H1 (cell line): ENCODE measurements around the gene CDC27. TPM values are rescaled to one million over a fixed set of nuclear protein-coding genes. Genes with fewer than 3 reads are reported as not detected.

ENCODE experiments used
- CTCF ChIA-PET: fragments of 300-600 bp; sonication (Branson Sonifier 250); formaldehyde crosslinking; loops from one replicate; lab custom pipeline; 2021; ENCODE audit not compliant: partially characterized antibody; lab: Charles Lee
- POLR2A ChIA-PET: fragments of 300-600 bp; sonication (Branson Sonifier 250); formaldehyde crosslinking; loops from one replicate; lab custom pipeline; 2021; ENCODE audit warnings: inconsistent platforms; ENCODE audit not compliant: partially characterized antibody; lab: Charles Lee
- DNase-seq, 2 experiments: peaks; one replicate each; pipeline versions ENCODE4 v3.0.0 to v3.0.0-alpha.2; 2010 to 2022; ENCODE audit warnings: low spot score in 2 of 2, low read depth in 1 of 2, mixed read lengths in 1 of 2
- FAIRE-seq: peaks from 2 replicates; lab custom pipeline; 2011; peaks lifted over from hg19 to GRCh38; lab: Jason Lieb, UNC
- H2AFZ ChIP-seq: 2 replicates; pipeline ENCODE4 v1.8.1; 2012; ENCODE audit warnings: low read length, inconsistent platforms
- H2AK5ac ChIP-seq: 2 replicates; pipeline ENCODE4 v1.6.1; 2013; ENCODE audit warnings: low read depth, low read length
- H2BK120ac ChIP-seq: replicated peaks from 2 replicates; pipeline ENCODE3; 2013; ENCODE audit warnings: low read depth, low read length, inconsistent platforms
- H2BK12ac ChIP-seq: 2 replicates; pipeline ENCODE4 v1.6.1; 2013; ENCODE audit warnings: low read depth, low read length
- H2BK15ac ChIP-seq: 2 replicates; pipeline ENCODE4 v1.6.1; 2013; ENCODE audit warnings: low read length
- H2BK20ac ChIP-seq: 2 replicates; pipeline ENCODE4 v1.6.1; 2013; ENCODE audit warnings: low read length
- H2BK5ac ChIP-seq: 2 replicates; pipeline ENCODE4 v1.6.1; 2013; ENCODE audit warnings: low read depth, low read length
- H3K14ac ChIP-seq: 2 replicates; pipeline ENCODE4 v1.6.1; 2013; ENCODE audit warnings: inconsistent platforms; ENCODE audit not compliant: insufficient read length
- H3K18ac ChIP-seq: 2 replicates; pipeline ENCODE4 v1.6.1; 2013; ENCODE audit warnings: low read length; ENCODE audit errors: extremely low read depth
- H3K23ac ChIP-seq: 2 replicates; pipeline ENCODE4 v1.6.1; 2013; ENCODE audit warnings: inconsistent platforms; ENCODE audit not compliant: insufficient read length
- H3K23me2 ChIP-seq: 2 replicates; pipeline ENCODE4 v1.6.1; 2013; ENCODE audit warnings: low read depth, low read length
- H3K27ac ChIP-seq: 2 replicates; pipeline ENCODE4 v1.6.1; 2011; ENCODE audit warnings: low read depth, low read length, inconsistent platforms
- H3K27me3 ChIP-seq, 4 experiments: replicated peaks in 1 of 4; 1 replicate in 1 of 4; 2 replicates in 3 of 4; pipeline versions ENCODE4 v1.6.1 to v1.8.1; 2011 to 2013; ENCODE audit warnings: low read length in 3 of 4, mild to moderate bottlenecking in 3 of 4, inconsistent platforms in 2 of 4, mixed read lengths in 2 of 4, moderate library complexity in 1 of 4; ENCODE audit not compliant: control insufficient read depth in 3 of 4, insufficient read depth in 3 of 4; ENCODE audit errors: extremely low read depth in 1 of 4
- H3K36me3 ChIP-seq, 4 experiments: 2 replicates each; pipeline versions ENCODE4 v1.6.1 to v1.8.1; 2011 to 2013; ENCODE audit warnings: mild to moderate bottlenecking in 4 of 4, low read length in 3 of 4, moderate library complexity in 2 of 4, control low read depth in 1 of 4, inconsistent platforms in 1 of 4; ENCODE audit not compliant: insufficient read depth in 4 of 4, control insufficient read depth in 2 of 4
- H3K4ac ChIP-seq: replicated peaks from 2 replicates; pipeline ENCODE3; 2013; ENCODE audit warnings: low read length, low read depth, mixed read lengths, inconsistent platforms; ENCODE audit not compliant: insufficient read length
- H3K4me1 ChIP-seq, 4 experiments: replicated peaks in 1 of 4; 1 replicate in 1 of 4; 2 replicates in 3 of 4; pipeline versions ENCODE4 v1.6.1 to v1.8.1; 2011 to 2013; ENCODE audit warnings: low read length in 3 of 4, inconsistent platforms in 2 of 4, mixed read lengths in 1 of 4; ENCODE audit not compliant: insufficient read depth in 4 of 4, control insufficient read depth in 3 of 4
- H3K4me2 ChIP-seq, 2 experiments: 2 replicates each; pipeline versions ENCODE4 v1.6.1 to v1.8.1; 2011 to 2013; ENCODE audit warnings: low read depth in 2 of 2, low read length in 2 of 2, control low read depth in 1 of 2, inconsistent platforms in 1 of 2, mild to moderate bottlenecking in 1 of 2; ENCODE audit not compliant: insufficient read depth in 1 of 2
- H3K4me3 ChIP-seq, 4 experiments: fragments of 200-600, 300-600 bp in 1 of 4; sonication (generic), shearing (Covaris generic), sonication (Bioruptor Twin) in 1 of 4; 2 replicates each; pipeline versions ENCODE4 v1.5.1 to v1.8.1; 2011 to 2016; ENCODE audit warnings: low read length in 4 of 4, low read depth in 3 of 4, control low read depth in 2 of 4, inconsistent platforms in 2 of 4, mild to moderate bottlenecking in 2 of 4, mixed read lengths in 1 of 4, moderate library complexity in 1 of 4; ENCODE audit not compliant: insufficient read depth in 2 of 4; ENCODE audit errors: extremely low read depth in 1 of 4
- H3K56ac ChIP-seq: replicated peaks from 2 replicates; pipeline ENCODE3; 2013; ENCODE audit warnings: low read depth, mild to moderate bottlenecking, mixed read lengths, low read length, inconsistent platforms; ENCODE audit not compliant: insufficient read length
- H3K79me1 ChIP-seq: 2 replicates; pipeline ENCODE4 v1.6.1; 2013; ENCODE audit warnings: low read depth, low read length, control low read depth
- H3K79me2 ChIP-seq, 2 experiments: 2 replicates each; pipeline versions ENCODE4 v1.6.1 to v1.8.1; 2012 to 2013; ENCODE audit warnings: low read length in 2 of 2, mild to moderate bottlenecking in 2 of 2, inconsistent platforms in 1 of 2; ENCODE audit not compliant: insufficient read depth in 2 of 2, control insufficient read depth in 1 of 2
- H3K9ac ChIP-seq, 4 experiments: replicated peaks in 1 of 4; 1 replicate in 1 of 4; 2 replicates in 3 of 4; pipeline versions ENCODE4 v1.6.1 to v1.8.1; 2011 to 2013; ENCODE audit warnings: low read depth in 3 of 4, low read length in 3 of 4, control low read depth in 2 of 4, mild to moderate bottlenecking in 2 of 4, moderate library complexity in 2 of 4, inconsistent platforms in 1 of 4; ENCODE audit errors: extremely low read depth in 1 of 4
- H3K9me3 ChIP-seq, 2 experiments: 2 replicates each; pipeline versions ENCODE4 v1.6.1 to v1.8.1; 2012 to 2013; ENCODE audit warnings: mild to moderate bottlenecking in 2 of 2, moderate library complexity in 2 of 2, control low read depth in 1 of 2, inconsistent platforms in 1 of 2, low read depth in 1 of 2, low read length in 1 of 2, mixed read lengths in 1 of 2; ENCODE audit not compliant: insufficient read depth in 2 of 2
- H4K20me1 ChIP-seq, 2 experiments: replicated peaks in 1 of 2; 2 replicates each; pipeline versions ENCODE3 to v1.8.1; 2011 to 2013; ENCODE audit warnings: inconsistent platforms in 2 of 2, low read length in 2 of 2, mild to moderate bottlenecking in 1 of 2; ENCODE audit not compliant: insufficient read depth in 2 of 2, control insufficient read depth in 1 of 2
- H4K5ac ChIP-seq: 2 replicates; pipeline ENCODE4 v1.6.1; 2013; ENCODE audit warnings: low read length, low read depth, mixed read lengths, inconsistent platforms; ENCODE audit not compliant: insufficient read length
- H4K8ac ChIP-seq: 2 replicates; pipeline ENCODE4 v1.8.0; 2013; ENCODE audit warnings: mild to moderate bottlenecking, moderate library complexity, low read length, inconsistent platforms; ENCODE audit not compliant: insufficient read depth; ENCODE audit errors: extremely low read depth
- H4K91ac ChIP-seq: replicated peaks from 2 replicates; pipeline ENCODE3; 2013; ENCODE audit warnings: low read length, mixed read lengths, inconsistent platforms; ENCODE audit not compliant: insufficient read length
- CEBPB ChIP-seq: IDR thresholded peaks from 2 replicates; pipeline ENCODE4 v1.6.1; 2012; ENCODE audit warnings: low read depth, low read length
- HDAC6 ChIP-seq: IDR thresholded peaks from one replicate; pipeline ENCODE4 v1.7.1; 2012; ENCODE audit warnings: low read depth, mild to moderate bottlenecking, inconsistent platforms, low read length, moderate library complexity
- JUN ChIP-seq: IDR thresholded peaks from 2 replicates; pipeline ENCODE4 v1.6.1; 2011; ENCODE audit warnings: low read depth, mild to moderate bottlenecking, improper control_type of control experiment, low read length
- JUND ChIP-seq: IDR thresholded peaks from 2 replicates; pipeline ENCODE4 v1.6.1; 2011; ENCODE audit warnings: mild to moderate bottlenecking, improper control_type of control experiment, low read length
- NRF1 ChIP-seq: IDR thresholded peaks from 2 replicates; pipeline ENCODE4 v1.6.1; 2011; ENCODE audit warnings: mild to moderate bottlenecking, low read depth, low read length, improper control_type of control experiment
- POU5F1 ChIP-seq: IDR thresholded peaks from 2 replicates; pipeline ENCODE4 v1.6.1; 2011; ENCODE audit warnings: low read depth, mild to moderate bottlenecking, low read length, moderate library complexity
- RBBP5 ChIP-seq: IDR thresholded peaks from 2 replicates; pipeline ENCODE4 v1.7.1; 2012; ENCODE audit warnings: low read depth, mild to moderate bottlenecking, inconsistent platforms, low read length, moderate library complexity, borderline replicate concordance
- RNF2 ChIP-seq: fragments of 200-900, 300-1000 bp; sonication (generic); IDR thresholded peaks from 2 replicates; pipeline ENCODE4 v1.7.1; 2016; ENCODE audit warnings: borderline replicate concordance, low read depth, mild to moderate bottlenecking, antibody characterized with exemption, low read length; ENCODE audit not compliant: poor library complexity, severe bottlenecking; ENCODE audit errors: missing control alignments
- SIX5 ChIP-seq: IDR thresholded peaks from 2 replicates; pipeline ENCODE4 v1.6.1; 2011; ENCODE audit warnings: mild to moderate bottlenecking, low read depth, low read length
- SP4 ChIP-seq: IDR thresholded peaks from 2 replicates; pipeline ENCODE4 v1.6.1; 2012; ENCODE audit warnings: low read length, inconsistent platforms
- TBP ChIP-seq: IDR thresholded peaks from 2 replicates; pipeline ENCODE4 v1.6.1; 2011; ENCODE audit warnings: low read depth, low read length, improper control_type of control experiment
- TEAD4 ChIP-seq: IDR thresholded peaks from 2 replicates; pipeline ENCODE4 v1.6.1; 2012; ENCODE audit warnings: low read depth, low read length, inconsistent platforms, mixed read lengths
- USF2 ChIP-seq: IDR thresholded peaks from 2 replicates; pipeline ENCODE4 v1.6.1; 2011; ENCODE audit warnings: low read length, improper control_type of control experiment
- WGBS, 2 experiments: shearing (Covaris generic) in 1 of 2; methylation state at CpG; one replicate each; pipeline versions ENCODE4 v1.1.6 to v1.1.7; 2013 to 2015; ENCODE audit warnings: low lambda C conversion rate in 2 of 2, mixed read lengths in 2 of 2, inconsistent platforms in 1 of 2, low coverage in 1 of 2, missing lambda C conversion rate in 1 of 2; ENCODE audit not compliant: insufficient replicate concordance in 2 of 2, insufficient coverage in 1 of 2, insufficient read length in 1 of 2; ENCODE audit errors: extremely low coverage in 1 of 2, missing lambda C conversion rate in 1 of 2; 5-methylcytosine and 5-hydroxymethylcytosine counted together
- polyA plus RNA-seq, 7 experiments: library from polyadenylated mRNA; depleted of rRNA in 3 of 7; stranded (reverse) in 5 of 7; unstranded in 2 of 7; fragments of >200 nt in 5 of 7; fragments of 200-250 nt in 2 of 7; gene quantifications; 1 replicate in 5 of 7; 2 replicates in 1 of 7; 4 replicates in 1 of 7; pipeline versions ENCODE4 v1.2.1 to v1.2.3, GENCODE V29; 2011 to 2013; ENCODE audit warnings: missing spikeins in 2 of 7, mixed read lengths in 2 of 7
- total RNA-seq: library from RNA; stranded (reverse); fragmentation: NEBNext Ultra II Directional; extraction: Animal tissue kit (Norgen Biotek cat#: 25700); gene quantifications from 2 replicates; pipeline ENCODE4 v1.2.1, GENCODE V29; 2021

The CDC27 gene
- total and polyA plus RNA-seq, 2 of the 8 experiments (the other 6 are each of a cell fraction or from before 2014, with no cell fraction given) = 41.9 to 87.5 TPM

GRCh38 chr17:47210779-47211178, 21.7 kb upstream of the CDC27 start:
- Histone ChIP-seq H2AK5ac (no peak overlapping the region), H3K4me3 (no peak overlapping the region), H3K4me2 (no peak overlapping the region), H3K9me3 (no peaks in the 10 kb centered on the region), H3K4me1 (0 out of 7 replicates have a peak, but pooled peaks cover 0 to 2% (median 0%) of the 10 kb centered on the region in 4 experiments), H3K79me2 (no peaks in the 10 kb centered on the region), H4K8ac (no peak overlapping the region), H2BK12ac (no peak overlapping the region), H3K56ac (no peak overlapping the region), H4K5ac (no peak overlapping the region), H3K23me2 (peaks cover 2% of the 10 kb centered on the region; the same call in 1 of the 2 replicates), H2BK20ac (no peak overlapping the region), H4K91ac (no peak overlapping the region), H3K79me1 (no peaks in the 10 kb centered on the region), H3K9ac (no peak overlapping the region), H3K23ac (no peak overlapping the region), H3K4ac (no peak overlapping the region), H3K36me3 (no peaks in the 10 kb centered on the region), H2AFZ (no peak overlapping the region), H2BK120ac (no peak overlapping the region), H2BK15ac (no peak overlapping the region), H3K27me3 (peaks cover 0 to 2% (median 0%) of the 10 kb centered on the region in 4 experiments; a peak in 1 of 7 replicates), H3K27ac (no peak overlapping the region), H2BK5ac (no peak overlapping the region), H4K20me1 (no peaks in the 10 kb centered on the region), H3K18ac (no peak overlapping the region), H3K14ac (no peak overlapping the region)
- ChIA-PET POLR2A (interaction anchor here (1.5 kb wide), 1 partner anchor 18 kb away, joined by 6 read pairs; no protein-coding TSS in a partner anchor), CTCF (interaction anchor here (1.0 to 2.4 kb wide), 3 partner anchors 19 to 105 kb away, joined by 3 to 10 read pairs (median 4); no protein-coding TSS in a partner anchor)
- TF ChIP-seq RNF2 (no peak), JUN (no peak), JUND (no peak), TEAD4 (no peak), POU5F1 (no peak), TBP (no peak), CEBPB (no peak), SP4 (no peak), SIX5 (no peak), USF2 (no peak), RBBP5 (no peak), NRF1 (no peak), HDAC6 (no peak)
- DNase-seq (no peak), FAIRE-seq (no peak)
- 81% methylated on average over 2 of the region's 2 CpGs; no CpG with 5 or more reads in 1 of the 2 experiments for WGBS, 2 experiments
